Activated B cell treated with CpG ODN at 0.5 μM for 24 hours (primary cell): ENCODE results near the gene MTM1. TPM values are rescaled to one million over a fixed set of nuclear protein-coding genes. Genes with fewer than 3 reads are reported as not detected.

Experiments used
- ATAC-seq: fragments of 200-7000 bp; cut with Tn5 transposase; one replicate; pipeline ENCODE4 v1.10.0; 2021; ENCODE audit warnings: low read depth, mild to moderate bottlenecking, moderate library complexity
- CTCF ChIA-PET: fragments of 350-600 bp; sonication (Branson Sonifier 250); formaldehyde crosslinking; loops from one replicate; lab custom pipeline; 2021; ENCODE audit warnings: antibody characterized with exemption; lab: Charles Lee
- POLR2A ChIA-PET: fragments of 350-600 bp; sonication (Branson Sonifier 250); formaldehyde crosslinking; loops from one replicate; lab custom pipeline; 2021; ENCODE audit warnings: antibody characterized with exemption; lab: Charles Lee
- DNase-seq: peaks from one replicate; pipeline ENCODE4 v3.0.0; 2022
- H3K27ac Mint-ChIP-seq: one replicate; pipeline ENCODE4 v1.8.0; 2020; ENCODE audit warnings: mixed read lengths
- H3K27me3 Mint-ChIP-seq: one replicate; pipeline ENCODE4 v1.8.0; 2021; ENCODE audit warnings: mixed read lengths
- H3K36me3 Mint-ChIP-seq: one replicate; pipeline ENCODE4 v1.8.0; 2021; ENCODE audit warnings: low read depth, mixed read lengths
- H3K4me1 Mint-ChIP-seq: one replicate; pipeline ENCODE4 v1.8.0; 2021; ENCODE audit warnings: mixed read lengths
- H3K4me3 Mint-ChIP-seq: one replicate; pipeline ENCODE4 v1.8.0; 2020; ENCODE audit warnings: mild to moderate bottlenecking, mixed read lengths
- H3K9me3 Mint-ChIP-seq: one replicate; pipeline ENCODE4 v1.8.0; 2020; ENCODE audit warnings: mixed read lengths
- intact Hi-C: fragments of 100-400 bp; cut with micrococcal nuclease; formaldehyde crosslinking; loops from one replicate; pipeline ENCODE4 v1.15.1; 2024
- total RNA-seq: library from RNA; stranded (reverse); gene quantifications from 2 replicates; pipeline ENCODE4 v1.2.3, GENCODE V29; 2022
- TF ChIP-seq, protein P1 (sequence below): fragments of 200-600 bp; IDR thresholded peaks from one replicate; pipeline ENCODE4 v1.8.0; 2022; ENCODE audit warnings: antibody characterized with exemption, mild to moderate bottlenecking

MTM1 gene
- total RNA-seq, 1 donor from 2014 or later: 24.4 TPM

GRCh38 chrX:150548251-150548650 is 20.2 kb upstream of the MTM1 start:
- H3K9me3 Mint-ChIP-seq: no peaks in the 10 kb centered on the region
- ChIA-PET POLR2A (interaction anchor here (2.2 kb wide), 1 partner anchor 21 kb away, joined by 28 read pairs; the partner anchor contains the start of gene MTM1), CTCF (no interaction called here)
- H3K4me3 Mint-ChIP-seq: peak overlapping the region; percentile 77
- no peak for ATAC-seq
- H3K27ac Mint-ChIP-seq: peak overlapping the region; percentile 66
- H3K36me3 Mint-ChIP-seq: no peaks in the 10 kb centered on the region
- peaks cover 26% of the 10 kb centered on the region for H3K4me1 Mint-ChIP-seq
- TF ChIP-seq, protein P1, sequence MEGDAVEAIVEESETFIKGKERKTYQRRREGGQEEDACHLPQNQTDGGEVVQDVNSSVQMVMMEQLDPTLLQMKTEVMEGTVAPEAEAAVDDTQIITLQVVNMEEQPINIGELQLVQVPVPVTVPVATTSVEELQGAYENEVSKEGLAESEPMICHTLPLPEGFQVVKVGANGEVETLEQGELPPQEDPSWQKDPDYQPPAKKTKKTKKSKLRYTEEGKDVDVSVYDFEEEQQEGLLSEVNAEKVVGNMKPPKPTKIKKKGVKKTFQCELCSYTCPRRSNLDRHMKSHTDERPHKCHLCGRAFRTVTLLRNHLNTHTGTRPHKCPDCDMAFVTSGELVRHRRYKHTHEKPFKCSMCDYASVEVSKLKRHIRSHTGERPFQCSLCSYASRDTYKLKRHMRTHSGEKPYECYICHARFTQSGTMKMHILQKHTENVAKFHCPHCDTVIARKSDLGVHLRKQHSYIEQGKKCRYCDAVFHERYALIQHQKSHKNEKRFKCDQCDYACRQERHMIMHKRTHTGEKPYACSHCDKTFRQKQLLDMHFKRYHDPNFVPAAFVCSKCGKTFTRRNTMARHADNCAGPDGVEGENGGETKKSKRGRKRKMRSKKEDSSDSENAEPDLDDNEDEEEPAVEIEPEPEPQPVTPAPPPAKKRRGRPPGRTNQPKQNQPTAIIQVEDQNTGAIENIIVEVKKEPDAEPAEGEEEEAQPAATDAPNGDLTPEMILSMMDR: no peak
- H3K27me3 Mint-ChIP-seq: no peaks in the 10 kb centered on the region
- intact Hi-C loops: loop anchor here (5.0 kb wide), 2 partner anchors 39 to 186 kb away; partner anchors contain the start of gene MAMLD1
- DNase-seq: no peak

- intact Hi-C loops: loop anchor here (5.0 kb wide), 2 partner anchors 39 to 186 kb away; partner anchors contain the start of gene MAMLD1
- ATAC-seq (no peak), DNase-seq (no peak)
- POLR2A ChIA-PET: interaction anchor here (2.2 kb wide), 1 partner anchor 20 kb away, joined by 28 read pairs; the partner anchor contains the start of gene MTM1
- H3K4me3 Mint-ChIP-seq: no peak overlapping the region
- H3K27ac Mint-ChIP-seq: no peak overlapping the region
- H3K27me3 Mint-ChIP-seq: no peaks in the 10 kb centered on the region
- no peaks in the 10 kb centered on the region for H3K36me3 Mint-ChIP-seq
- CTCF ChIA-PET: no interaction called here
- peaks cover 22% of the 10 kb centered on the region for H3K4me1 Mint-ChIP-seq
- TF ChIP-seq, protein P1: no peak
- H3K9me3 Mint-ChIP-seq: no peaks in the 10 kb centered on the region
These were observed 19.7 kb upstream of the MTM1 start for GRCh38 chrX:150548684-150549083.

DNA sequence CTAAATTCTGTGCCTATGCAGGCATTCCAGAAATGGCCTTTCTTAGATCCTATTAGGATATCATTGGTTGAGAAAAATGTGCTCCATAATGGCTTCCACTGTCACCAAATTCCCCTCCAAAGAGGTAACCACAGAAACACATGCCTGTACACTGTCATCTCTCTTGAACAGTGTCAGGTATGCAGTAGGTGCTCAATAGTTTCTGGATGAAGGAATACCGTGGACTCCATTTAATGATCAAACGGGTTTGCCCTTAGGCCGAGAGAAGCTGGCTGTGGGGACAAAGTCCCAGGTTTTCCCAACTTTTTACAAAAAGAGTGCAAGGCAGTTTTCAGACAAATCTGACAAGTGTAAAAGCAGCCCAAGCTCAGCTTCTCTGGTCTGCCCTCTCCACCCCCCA is 16.5 kb upstream of the MTM1 start:
- DNase-seq (no peak), ATAC-seq (no peak)
- Mint-ChIP-seq H3K4me3 (no peak overlapping the region), H3K27me3 (no peaks in the 10 kb centered on the region), H3K36me3 (no peaks in the 10 kb centered on the region), H3K27ac (no peak overlapping the region), H3K9me3 (no peaks in the 10 kb centered on the region), H3K4me1 (peaks cover 5% of the 10 kb centered on the region)
- ChIA-PET POLR2A (no interaction called here), CTCF (no interaction called here)
- intact Hi-C loops: no loop called here
- TF ChIP-seq, protein P1: no peak

GRCh38 chrX:150558424-150558823 is 10.0 kb upstream of the MTM1 start:
- Mint-ChIP-seq H3K27ac (no peak overlapping the region), H3K4me1 (no peaks in the 10 kb centered on the region), H3K27me3 (no peaks in the 10 kb centered on the region), H3K36me3 (no peaks in the 10 kb centered on the region), H3K4me3 (no peak overlapping the region), H3K9me3 (no peaks in the 10 kb centered on the region)
- TF ChIP-seq, protein P1: no peak
- ChIA-PET CTCF (no interaction called here), POLR2A (no interaction called here)
- ATAC-seq (no peak), DNase-seq (no peak)
- intact Hi-C loops: no loop called here

GRCh38 chrX:150564838-150565237 is 3.6 kb upstream of the MTM1 start:
- intact Hi-C loops: no loop called here
- Mint-ChIP-seq H3K9me3 (no peaks in the 10 kb centered on the region), H3K36me3 (no peaks in the 10 kb centered on the region), H3K27me3 (no peaks in the 10 kb centered on the region), H3K4me3 (no peak overlapping the region), H3K27ac (no peak overlapping the region), H3K4me1 (peaks cover 10% of the 10 kb centered on the region)
- TF ChIP-seq, protein P1: no peak
- ChIA-PET POLR2A (no interaction called here), CTCF (no interaction called here)
- ATAC-seq (no peak), DNase-seq (no peak)
